Right lung (tissue), 5 donors: ENCODE data around the gene ZFPL1. TPM values are rescaled to one million over a fixed set of nuclear protein-coding genes. Genes with fewer than 3 reads are reported as not detected.
"Not testable (repeated sequence)": the region's sequence is repeated elsewhere in the genome, so short reads cannot be mapped to it uniquely, and the experiment has no call there.

Experiments
- DNase-seq, 2 donors: peaks; one replicate each; pipeline ENCODE4 v3.0.0-alpha.2; 2013
- polyA plus RNA-seq, 5 donors: library from polyadenylated mRNA; unstranded; fragments of 120-200 nt; gene quantifications; one replicate each; pipeline versions ENCODE4 v1.2.1 to v1.2.3, GENCODE V29; 2013; ENCODE audit warnings: inconsistent platforms in 1 of 5, low replicate concordance in 1 of 5; ENCODE audit not compliant: insufficient read length in 5 of 5, insufficient read depth in 1 of 5

Gene ZFPL1
- polyA plus RNA-seq, 5 donors, result 23.5 to 35.3 (median 29.7) TPM

GRCh38 chr11:65113839-65114238, 29.8 kb downstream of the ZFPL1 start:
- no peak for DNase-seq

GRCh38 chr11:65114538-65115171, 30.6 kb downstream of the ZFPL1 start:
- no peak for DNase-seq

- no peak for DNase-seq
Measured at GRCh38 chr11:65115361-65116082, 31.5 kb downstream of the ZFPL1 start.

GRCh38 chr11:65116370-65117205, 32.6 kb downstream of the ZFPL1 start:
- DNase-seq, result no peak

- DNase-seq, result peak; percentile 99
Measured at GRCh38 chr11:65117206-65118096, 33.4 kb downstream of the ZFPL1 start, which contains the start of gene ZNHIT2. ZNHIT2 (minus strand) TSS chr11:65117701; CDS start chr11:65117653, 48 bp downstream.

GRCh38 chr11:65118097-65118837, 34.2 kb downstream of the ZFPL1 start:
- DNase-seq, result no peak

GRCh38 chr11:65118891-65119669, 35.1 kb downstream of the ZFPL1 start:
- not testable (repeated sequence) for DNase-seq

GRCh38 chr11:65119670-65119995, 35.6 kb downstream of the ZFPL1 start:
- no peak for DNase-seq

GRCh38 chr11:65120831-65121230, 36.8 kb downstream of the ZFPL1 start:
- no peak for DNase-seq

GRCh38 chr11:65121447-65121864, 37.4 kb downstream of the ZFPL1 start:
- DNase-seq, result no peak

GRCh38 chr11:65121865-65122696, 38.1 kb downstream of the ZFPL1 start, which contains the start of the genes FAU and MRPL49:
FAU (minus strand) TSS chr11:65122134; CDS start chr11:65121813, 321 bp downstream.
MRPL49 (plus strand) TSS chr11:65122321; CDS start chr11:65122347, 26 bp downstream.
- DNase-seq, result peak; percentile 95 to 96

- DNase-seq, result no peak
Measured at GRCh38 chr11:65124480-65125196, 40.6 kb downstream of the ZFPL1 start.

- DNase-seq, result no peak
Measured at GRCh38 chr11:65125197-65126056, 41.4 kb downstream of the ZFPL1 start.

- DNase-seq, result no peak
Measured at GRCh38 chr11:65126624-65127274, 42.7 kb downstream of the ZFPL1 start.

GRCh38 chr11:65127473-65128181, 43.6 kb downstream of the ZFPL1 start:
- no peak for DNase-seq
